Gastrocnemius medialis (tissue), 4 donors: Measurements from ENCODE around the gene ZFYVE21. TPM values are rescaled to one million over a fixed set of nuclear protein-coding genes. Genes with fewer than 3 reads are reported as not detected.

Experiments used
- ATAC-seq, 2 donors: fragments of 150-250 bp; one replicate each; pipeline ENCODE4 v1.9.1; 2016
- DNase-seq, 2 donors: peaks; one replicate each; pipeline ENCODE4 v3.0.0-alpha.2; 2019
- H3K27ac ChIP-seq, 4 donors: fragments of 200-600 bp; sonication (generic); 1 replicate in 1 of 4; 2 replicates in 3 of 4; pipeline ENCODE4 v1.5.1; 2016 to 2018; ENCODE audit warnings: mild to moderate bottlenecking in 2 of 4, moderate library complexity in 1 of 4
- H3K27me3 ChIP-seq, 3 donors: fragments of 200-600 bp; sonication (generic) in 2 of 3; 1 replicate in 1 of 3; 2 replicates in 2 of 3; pipeline versions ENCODE4 v1.5.1 to v1.6.0; 2016 to 2019; ENCODE audit warnings: mild to moderate bottlenecking in 1 of 3, moderate library complexity in 1 of 3
- H3K36me3 ChIP-seq, 2 donors: fragments of 200-600 bp; sonication (generic) in 1 of 2; one replicate each; pipeline ENCODE4 v1.5.1; 2017 to 2018
- H3K4me1 ChIP-seq, 2 donors: fragments of 200-600 bp; sonication (generic) in 1 of 2; one replicate each; pipeline ENCODE4 v1.5.1; 2016 to 2017; ENCODE audit warnings: mild to moderate bottlenecking in 2 of 2
- H3K4me3 ChIP-seq, 4 donors: fragments of 200-600 bp; sonication (generic) in 3 of 4; 1 replicate in 1 of 4; 2 replicates in 3 of 4; pipeline ENCODE4 v1.5.1; 2016 to 2019; ENCODE audit warnings: mild to moderate bottlenecking in 2 of 4
- H3K9me3 ChIP-seq, 3 donors: fragments of 200-600 bp; sonication (generic) in 2 of 3; 1 replicate in 1 of 3; 2 replicates in 2 of 3; pipeline ENCODE4 v1.5.1; 2016 to 2019
- POLR2A ChIP-seq, 2 donors: fragments of 450-650 bp; IDR thresholded peaks; one replicate each; pipeline ENCODE4 v1.6.1; 2017; ENCODE audit warnings: antibody characterized with exemption in 2 of 2, mild to moderate bottlenecking in 2 of 2, moderate library complexity in 2 of 2
- in situ Hi-C, 4 donors: fragments of 200-750 bp; cut with MboI; loops; one replicate each; pipeline versions ENCODE4 v1.15.0 to v1.8.0; 2017; ENCODE audit warnings: low sequenced_read_pairs in 4 of 4
- intact Hi-C: fragments of 100-400 bp; cut with DNase I; formaldehyde crosslinking; loops from one replicate; pipeline ENCODE4 v1.15.1; 2023; ENCODE audit warnings: low total_unique reads
- total RNA-seq, 4 donors: library from RNA; depleted of rRNA; stranded (reverse); fragments of >200 nt; gene quantifications; one replicate each; pipeline versions ENCODE4 v1.1.0 to v1.2.3, GENCODE V29; 2016
- TF ChIP-seq, protein P1 (sequence below), 5 experiments: fragments of 450-650 bp in 3 of 5; fragments of 200-600 bp in 2 of 5; sonication (generic) in 2 of 5; IDR thresholded peaks in 4 of 5; conservative IDR thresholded peaks in 1 of 5; 1 replicate in 4 of 5; 2 replicates in 1 of 5; pipeline ENCODE4 v1.5.1; 2016 to 2019; ENCODE audit warnings: antibody characterized with exemption in 5 of 5, mild to moderate bottlenecking in 3 of 5, moderate library complexity in 3 of 5

Gene ZFYVE21
- total RNA-seq: 10 to 100 TPM; 16.2 to 25.8 (median 20.2) TPM

DNA sequence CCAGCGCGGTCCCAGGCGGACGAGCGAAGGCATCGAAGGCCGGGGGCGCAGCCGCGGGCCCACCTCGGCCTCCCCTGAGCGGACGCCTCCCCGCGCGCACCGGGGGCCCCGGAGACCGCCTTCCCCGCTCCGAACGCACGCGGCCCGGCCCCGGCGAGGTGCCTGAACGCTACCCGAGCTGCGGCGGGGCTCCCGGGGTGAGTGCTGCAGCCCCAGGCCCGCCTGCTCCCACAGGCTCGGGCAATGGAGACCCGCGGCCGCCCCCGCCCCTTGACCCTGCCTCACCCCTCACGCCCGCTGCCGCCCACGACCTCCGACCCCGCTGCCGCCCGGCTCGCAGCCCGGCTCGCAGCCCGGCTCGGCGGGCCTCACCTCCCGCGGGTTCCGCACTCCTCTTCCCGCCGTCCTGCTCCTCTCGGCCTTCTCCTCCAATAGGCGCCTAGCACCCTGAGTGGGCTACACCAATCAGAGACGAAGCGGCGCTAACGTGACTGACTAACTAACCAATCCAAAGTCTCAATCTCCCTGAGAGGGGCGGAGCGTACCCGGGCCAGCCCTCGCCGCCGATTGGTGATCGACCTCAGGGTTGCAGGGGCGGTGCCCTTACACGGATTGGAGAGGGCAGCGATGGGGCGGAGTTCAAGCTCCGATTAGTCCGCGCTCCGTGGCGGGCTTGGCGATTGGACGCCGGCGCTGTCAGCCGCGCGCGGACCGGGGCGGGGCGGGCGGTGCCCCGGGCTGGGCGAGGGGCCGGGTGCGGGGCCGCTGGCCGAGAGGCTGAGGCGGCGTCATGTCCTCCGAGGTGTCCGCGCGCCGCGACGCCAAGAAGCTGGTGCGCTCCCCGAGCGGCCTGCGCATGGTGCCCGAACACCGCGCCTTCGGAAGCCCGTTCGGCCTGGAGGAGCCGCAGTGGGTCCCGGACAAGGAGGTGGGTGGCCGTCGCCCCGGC, at the start of gene ZFYVE21, which contains the start of gene XRCC3:
Gene ZFYVE21 (plus strand): TSS at position 759 of the 949 bp plus-strand sequence. CDS start 32 bp downstream, at position 791.
Gene XRCC3 (minus strand): TSS at position 400 of the 949 bp plus-strand sequence. CDS start 4,364 bp downstream, outside the sequence.
- Histone ChIP-seq H3K36me3 (no peaks in the 10 kb centered on the region), H3K4me1 (peaks cover 56 to 65% of the 10 kb centered on the region in 2 donors), H3K9me3 (no peaks in the 10 kb centered on the region), H3K27ac (peak within 1 kb of the TSS; percentile 78 to 91 (median 84)), H3K27me3 (no peaks in the 10 kb centered on the region), H3K4me3 (peak within 1 kb of the TSS; percentile 61 to 79 (median 68))
- ATAC-seq (peak; percentile 94), DNase-seq (peak; percentile 100)
- intact Hi-C loops: loop anchor here (5.0 to 10.0 kb wide), 2 partner anchors 153 to 321 kb away; partner anchors contain the start of genes BAG5 and COA8
- in situ Hi-C loops: no loop called here
- TF ChIP-seq, protein P1, sequence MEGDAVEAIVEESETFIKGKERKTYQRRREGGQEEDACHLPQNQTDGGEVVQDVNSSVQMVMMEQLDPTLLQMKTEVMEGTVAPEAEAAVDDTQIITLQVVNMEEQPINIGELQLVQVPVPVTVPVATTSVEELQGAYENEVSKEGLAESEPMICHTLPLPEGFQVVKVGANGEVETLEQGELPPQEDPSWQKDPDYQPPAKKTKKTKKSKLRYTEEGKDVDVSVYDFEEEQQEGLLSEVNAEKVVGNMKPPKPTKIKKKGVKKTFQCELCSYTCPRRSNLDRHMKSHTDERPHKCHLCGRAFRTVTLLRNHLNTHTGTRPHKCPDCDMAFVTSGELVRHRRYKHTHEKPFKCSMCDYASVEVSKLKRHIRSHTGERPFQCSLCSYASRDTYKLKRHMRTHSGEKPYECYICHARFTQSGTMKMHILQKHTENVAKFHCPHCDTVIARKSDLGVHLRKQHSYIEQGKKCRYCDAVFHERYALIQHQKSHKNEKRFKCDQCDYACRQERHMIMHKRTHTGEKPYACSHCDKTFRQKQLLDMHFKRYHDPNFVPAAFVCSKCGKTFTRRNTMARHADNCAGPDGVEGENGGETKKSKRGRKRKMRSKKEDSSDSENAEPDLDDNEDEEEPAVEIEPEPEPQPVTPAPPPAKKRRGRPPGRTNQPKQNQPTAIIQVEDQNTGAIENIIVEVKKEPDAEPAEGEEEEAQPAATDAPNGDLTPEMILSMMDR (IDR thresholded peaks at IDR 0.05 in 4 of 5, conservative IDR thresholded peaks at IDR 0.05 in 1 of 5): no peak
- peak; percentile 91 to 94 for TF ChIP-seq POLR2A (IDR thresholded peaks at IDR 0.05)

DNA sequence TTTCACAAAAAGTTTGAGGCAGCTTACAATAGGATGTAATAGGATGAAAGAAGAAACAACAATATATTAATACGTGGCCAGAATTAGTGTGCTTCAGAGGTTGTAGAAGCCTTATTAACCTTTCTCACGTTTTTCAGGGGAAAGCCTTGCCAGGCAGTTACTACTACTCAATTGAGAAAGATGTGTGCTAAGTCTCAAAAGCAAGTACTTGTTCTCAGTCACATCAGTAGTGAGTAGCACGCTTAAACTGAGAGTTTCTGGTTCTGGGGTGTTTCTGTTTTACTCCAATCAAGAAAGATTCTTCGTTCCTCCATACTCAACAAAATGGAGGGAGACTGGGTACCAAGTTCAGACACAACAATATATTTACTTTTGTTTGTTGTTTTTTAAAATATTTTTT, 47.9 kb upstream of the ZFYVE21 start:
- DNase-seq: no peak
- Histone ChIP-seq H3K27ac (no peak overlapping the region), H3K27me3 (no peaks in the 10 kb centered on the region), H3K4me3 (no peak overlapping the region), H3K36me3 (peaks cover 6 to 95% of the 10 kb centered on the region in 2 donors), H3K9me3 (no peaks in the 10 kb centered on the region), H3K4me1 (no peaks in the 10 kb centered on the region)
- in situ Hi-C loops (no loop called here), intact Hi-C loops (no loop called here)
- ATAC-seq: no peak
- TF ChIP-seq, protein P1 (IDR thresholded peaks at IDR 0.05 in 4 of 5, conservative IDR thresholded peaks at IDR 0.05 in 1 of 5): no peak
- no peak for TF ChIP-seq POLR2A (IDR thresholded peaks at IDR 0.05)

DNA sequence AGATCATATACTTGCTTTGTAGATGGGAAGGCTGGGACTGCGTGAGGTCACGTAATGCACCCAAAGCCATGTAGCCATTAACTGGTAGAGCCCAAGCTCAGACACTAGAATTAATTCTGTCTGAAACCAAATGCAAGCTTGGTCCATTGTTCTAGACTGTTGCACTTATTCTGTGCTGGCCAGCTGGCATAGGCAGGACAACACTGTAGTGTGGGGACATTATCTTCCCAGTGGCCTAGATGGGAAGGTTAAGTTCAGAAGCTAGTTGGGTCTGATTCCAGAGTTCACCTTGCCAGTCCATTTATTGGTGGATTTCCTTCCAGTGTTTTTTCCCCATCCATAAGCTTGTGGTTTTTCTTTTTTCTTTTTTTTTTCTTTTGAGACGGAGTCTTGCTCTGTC, 47.5 kb upstream of the ZFYVE21 start:
- DNase-seq (no peak), ATAC-seq (no peak)
- Histone ChIP-seq H3K4me1 (no peaks in the 10 kb centered on the region), H3K36me3 (peaks cover 6 to 95% of the 10 kb centered on the region in 2 donors), H3K9me3 (no peaks in the 10 kb centered on the region), H3K27me3 (no peaks in the 10 kb centered on the region), H3K4me3 (no peak overlapping the region), H3K27ac (no peak overlapping the region)
- TF ChIP-seq, protein P1 (IDR thresholded peaks at IDR 0.05 in 4 of 5, conservative IDR thresholded peaks at IDR 0.05 in 1 of 5): no peak
- no peak for TF ChIP-seq POLR2A (IDR thresholded peaks at IDR 0.05)
- intact Hi-C loops: no loop called here
- in situ Hi-C loops: no loop called here

DNA sequence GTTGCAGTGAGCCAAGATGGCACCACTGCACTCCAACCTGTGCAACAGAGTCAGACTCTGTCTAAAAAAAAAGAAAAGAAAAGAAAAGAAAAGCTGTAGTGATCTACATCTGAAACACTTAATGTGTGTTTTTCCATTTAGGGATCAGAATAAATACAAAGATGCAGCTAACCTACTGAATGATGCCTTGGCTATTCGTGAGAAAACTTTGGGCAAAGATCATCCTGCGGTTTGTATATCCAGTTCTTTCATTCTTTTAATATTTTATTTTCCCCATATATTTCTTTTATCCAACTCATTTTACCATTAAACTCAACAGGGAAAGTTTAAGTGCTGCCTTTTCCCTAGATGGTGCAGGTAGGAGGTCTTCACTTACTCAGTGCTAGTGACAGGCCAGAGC, 46.2 kb upstream of the ZFYVE21 start:
- Histone ChIP-seq H3K36me3 (peaks cover 6 to 95% of the 10 kb centered on the region in 2 donors), H3K27me3 (no peaks in the 10 kb centered on the region), H3K27ac (no peak overlapping the region), H3K4me3 (no peak overlapping the region), H3K9me3 (no peaks in the 10 kb centered on the region), H3K4me1 (no peaks in the 10 kb centered on the region)
- DNase-seq (no peak), ATAC-seq (no peak)
- intact Hi-C loops: no loop called here
- in situ Hi-C loops: no loop called here
- TF ChIP-seq, protein P1 (IDR thresholded peaks at IDR 0.05 in 4 of 5, conservative IDR thresholded peaks at IDR 0.05 in 1 of 5): no peak
- no peak for TF ChIP-seq POLR2A (IDR thresholded peaks at IDR 0.05)
